ENCODE results near the gene FBXO45.
A peak's percentile ranks its signal among the peaks of the same experiment; 100 is the strongest.
"Not testable (repeated sequence)": the region's sequence is repeated elsewhere in the genome, so short reads cannot be mapped to it uniquely, and the experiment has no call there.

FBXO45 gene

GRCh38 chr3:196557236-196557635 lies 11.2 kb upstream of the FBXO45 start:
- DNase-seq (ENCODE audit: low spot score), result no peak

GRCh38 chr3:196558476-196558875 lies 10.0 kb upstream of the FBXO45 start:
- no peak for DNase-seq (ENCODE audit: low spot score)

GRCh38 chr3:196559826-196560225 lies 8.6 kb upstream of the FBXO45 start:
- peak; percentile 17 for DNase-seq (ENCODE audit: low spot score)

GRCh38 chr3:196563721-196564225 lies 4.7 kb upstream of the FBXO45 start:
- peak; percentile 56 for DNase-seq (ENCODE audit: low spot score)

- peak; percentile 68 for DNase-seq (ENCODE audit: low spot score)
Observed at GRCh38 chr3:196569003-196569516, 600 bp downstream of the FBXO45 start.

GRCh38 chr3:196570332-196570731 lies 1.9 kb downstream of the FBXO45 start:
- DNase-seq (ENCODE audit: low spot score), result not testable (repeated sequence)

- DNase-seq (ENCODE audit: low spot score), result no peak
Observed at GRCh38 chr3:196572389-196572788, 3.9 kb downstream of the FBXO45 start.

GRCh38 chr3:196585044-196585757 lies 16.7 kb downstream of the FBXO45 start:
- DNase-seq (ENCODE audit: low spot score), result no peak

GRCh38 chr3:196590279-196590678 lies 21.8 kb downstream of the FBXO45 start:
- DNase-seq (ENCODE audit: low spot score), result no peak

- no peak for DNase-seq (ENCODE audit: low spot score)
Observed at GRCh38 chr3:196596355-196596754, 27.9 kb downstream of the FBXO45 start.

GRCh38 chr3:196597971-196598733 lies 29.7 kb downstream of the FBXO45 start:
- DNase-seq (ENCODE audit: low spot score), result not testable (repeated sequence)

- DNase-seq (ENCODE audit: low spot score), result no peak
Observed at GRCh38 chr3:196599734-196600128, 31.3 kb downstream of the FBXO45 start.

- DNase-seq (ENCODE audit: low spot score), result no peak
Observed at GRCh38 chr3:196600359-196600758, 31.9 kb downstream of the FBXO45 start.

GRCh38 chr3:196602673-196603072 lies 34.2 kb downstream of the FBXO45 start:
- DNase-seq (ENCODE audit: low spot score), result no peak

GRCh38 chr3:196603683-196604082 lies 35.2 kb downstream of the FBXO45 start:
- DNase-seq (ENCODE audit: low spot score), result no peak

- DNase-seq (ENCODE audit: low spot score), result no peak
Observed at GRCh38 chr3:196604548-196604947, 36.1 kb downstream of the FBXO45 start.

- DNase-seq (ENCODE audit: low spot score), result no peak
Observed at GRCh38 chr3:196608693-196609092, 40.2 kb downstream of the FBXO45 start.

GRCh38 chr3:196609343-196609775 lies 40.9 kb downstream of the FBXO45 start:
- DNase-seq (ENCODE audit: low spot score), result peak; percentile 80

GRCh38 chr3:196609805-196610515 lies 41.5 kb downstream of the FBXO45 start:
- DNase-seq (ENCODE audit: low spot score), result no peak

- DNase-seq (ENCODE audit: low spot score), result no peak
Observed at GRCh38 chr3:196611761-196612483, 43.5 kb downstream of the FBXO45 start.

- DNase-seq (ENCODE audit: low spot score), result not testable (repeated sequence)
Observed at GRCh38 chr3:196615234-196615633, 46.8 kb downstream of the FBXO45 start.

GRCh38 chr3:196617256-196617655 lies 48.8 kb downstream of the FBXO45 start:
- no peak for DNase-seq (ENCODE audit: low spot score)

Data from kidney tubule cell (primary cell).